ENCODE data around the gene OR4C6. TPM values are rescaled to one million over a fixed set of nuclear protein-coding genes. Genes with fewer than 3 reads are reported as not detected.

The OR4C6 gene
- total and polyA plus RNA-seq, 2 experiments from 2014 or later, result not detected

DNA sequence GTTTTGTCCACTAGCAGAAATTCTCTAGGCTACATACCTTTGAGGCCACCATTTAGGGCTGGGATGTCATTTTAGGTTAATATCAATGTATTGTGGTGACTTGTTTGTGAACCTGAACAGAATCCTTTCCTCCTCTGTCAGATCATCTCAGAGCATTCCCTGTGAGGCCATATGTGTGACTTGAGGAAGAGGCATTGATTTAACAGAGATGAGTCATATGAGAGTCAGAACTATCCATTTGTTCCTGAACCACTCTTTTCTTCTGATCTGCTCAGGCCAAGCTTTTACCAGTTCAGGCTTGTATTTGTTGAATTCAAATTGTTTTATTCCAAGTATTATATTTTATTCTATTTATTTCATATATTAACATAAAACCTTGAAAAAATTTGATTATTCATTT, 6.9 kb upstream of the OR4C6 start:
- Histone ChIP-seq H3K79me2 (ENCODE audit: insufficient read depth) (no peaks in the 10 kb centered on the region), H3K4me1 (ENCODE audit: insufficient read depth) (no peaks in the 10 kb centered on the region), H3K36me3 (ENCODE audit: low read depth) (no peaks in the 10 kb centered on the region), H3K9ac (no peak overlapping the region), H3K4me3 (no peak overlapping the region), H3K27ac (no peak overlapping the region), H3K9me2 (ENCODE audit: insufficient read depth) (no peaks in the 10 kb centered on the region), H2AFZ (no peak overlapping the region), H3K9me3 (ENCODE audit: low read depth) (no peaks in the 10 kb centered on the region), H3K4me2 (ENCODE audit: unreplicated experiment) (no peak overlapping the region), H3F3A (ENCODE audit: insufficient read depth) (no peaks in the 10 kb centered on the region), H3K27me3 (replicated peaks; ENCODE audit: insufficient read depth) (no peaks in the 10 kb centered on the region), H4K20me1 (ENCODE audit: insufficient read depth) (no peaks in the 10 kb centered on the region)
- in situ Hi-C loops (cut with MboI), result no loop called here
- TF ChIP-seq EZH2phosphoT487 (IDR thresholded peaks at IDR 0.05; ENCODE audit: insufficient read depth, low read depth) (no peak), EZH2 (IDR thresholded peaks at IDR 0.05; ENCODE audit: insufficient read depth, poor library complexity, severe bottlenecking) (no peak)
- DNase-seq, result no peak

DNA sequence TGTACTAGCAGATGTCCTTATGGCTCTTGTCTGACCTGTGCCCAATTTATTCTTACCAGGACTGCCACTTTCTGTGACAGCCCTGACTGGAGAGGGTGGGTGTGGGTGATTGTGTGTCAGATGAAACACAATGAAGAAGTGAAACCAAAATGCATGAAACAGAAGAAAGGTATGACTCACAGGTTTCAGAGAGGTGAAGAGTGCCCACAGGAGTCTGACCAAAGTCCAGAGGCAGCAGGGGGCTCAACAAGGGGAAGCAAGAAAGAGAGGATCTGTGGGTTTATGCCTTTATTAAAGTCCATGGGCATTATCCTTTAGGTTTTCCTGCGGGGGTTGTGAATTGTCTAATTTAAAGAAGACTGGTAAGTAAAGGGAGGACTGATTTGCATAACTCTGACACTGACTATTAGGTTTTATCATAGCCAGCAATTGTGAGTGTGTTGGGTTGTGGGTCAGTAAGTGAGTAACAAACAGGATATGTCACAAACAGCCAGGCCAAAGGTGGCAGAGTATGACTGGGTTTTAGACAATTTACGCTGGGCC, 3.9 kb upstream of the OR4C6 start:
- no peak overlapping the region for H2AFZ ChIP-seq
- 14 to 19% methylated on average over 2 of the region's 2 CpGs for WGBS, 2 experiments (ENCODE audit: low coverage in 1 of 2, low lambda C conversion rate in 2 of 2, missing lambda C conversion rate in 2 of 2)

DNA sequence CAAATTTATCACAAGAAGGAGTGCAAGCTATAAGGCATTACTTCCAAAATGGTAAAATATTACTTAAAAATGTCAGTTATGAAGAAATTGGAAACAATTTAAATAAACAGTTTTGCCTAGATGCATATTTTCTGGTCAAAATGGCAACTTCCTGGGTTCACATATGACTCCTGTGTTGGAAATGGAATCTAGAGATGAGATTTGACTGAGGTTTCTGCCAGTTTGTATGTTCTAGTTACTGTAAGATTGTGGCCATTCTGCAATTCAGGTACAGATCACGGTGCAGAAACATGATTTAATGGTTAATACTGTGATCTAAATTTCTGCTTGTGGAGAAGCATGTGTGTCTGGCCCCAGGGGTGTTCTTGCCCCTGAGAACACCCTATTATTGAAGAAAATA, 3.4 kb upstream of the OR4C6 start:
- in situ Hi-C loops (cut with MboI), result no loop called here
- DNase-seq, result no peak
- Histone ChIP-seq H2AFZ (no peak overlapping the region), H3K36me3 (ENCODE audit: low read depth) (no peaks in the 10 kb centered on the region), H3K4me2 (ENCODE audit: unreplicated experiment) (no peak overlapping the region), H3K4me1 (ENCODE audit: insufficient read depth) (no peaks in the 10 kb centered on the region), H3F3A (ENCODE audit: insufficient read depth) (no peaks in the 10 kb centered on the region), H3K9me2 (ENCODE audit: insufficient read depth) (no peaks in the 10 kb centered on the region), H3K27me3 (replicated peaks; ENCODE audit: insufficient read depth) (no peaks in the 10 kb centered on the region), H3K27ac (no peak overlapping the region), H3K9ac (no peak overlapping the region), H3K9me3 (ENCODE audit: low read depth) (no peaks in the 10 kb centered on the region), H3K79me2 (ENCODE audit: insufficient read depth) (no peaks in the 10 kb centered on the region), H4K20me1 (ENCODE audit: insufficient read depth) (no peaks in the 10 kb centered on the region), H3K4me3 (no peak overlapping the region)
- WGBS, 2 experiments (ENCODE audit: low coverage in 1 of 2, low lambda C conversion rate in 2 of 2, missing lambda C conversion rate in 2 of 2), result 0 to 3% methylated on average over 1 of the region's 1 CpG
- no peak for TF ChIP-seq EZH2phosphoT487 (IDR thresholded peaks at IDR 0.05; ENCODE audit: insufficient read depth, low read depth)
- no peak for TF ChIP-seq EZH2 (IDR thresholded peaks at IDR 0.05; ENCODE audit: insufficient read depth, poor library complexity, severe bottlenecking)

More for the DNA sequence above, 3.9 kb upstream of the OR4C6 start:
- in situ Hi-C loops (cut with MboI), result no loop called here
- TF ChIP-seq EZH2 (IDR thresholded peaks at IDR 0.05; ENCODE audit: insufficient read depth, poor library complexity, severe bottlenecking), result no peak
- Histone ChIP-seq H3K9me2 (ENCODE audit: insufficient read depth) (no peaks in the 10 kb centered on the region), H3F3A (ENCODE audit: insufficient read depth) (no peaks in the 10 kb centered on the region), H3K79me2 (ENCODE audit: insufficient read depth) (no peaks in the 10 kb centered on the region), H3K4me2 (ENCODE audit: unreplicated experiment) (no peak overlapping the region), H3K36me3 (ENCODE audit: low read depth) (no peaks in the 10 kb centered on the region), H3K4me3 (no peak overlapping the region), H3K27me3 (replicated peaks; ENCODE audit: insufficient read depth) (no peaks in the 10 kb centered on the region), H4K20me1 (ENCODE audit: insufficient read depth) (no peaks in the 10 kb centered on the region), H3K4me1 (ENCODE audit: insufficient read depth) (no peaks in the 10 kb centered on the region), H3K9me3 (ENCODE audit: low read depth) (no peaks in the 10 kb centered on the region), H3K27ac (no peak overlapping the region), H3K9ac (no peak overlapping the region)
- DNase-seq, result no peak

DNA sequence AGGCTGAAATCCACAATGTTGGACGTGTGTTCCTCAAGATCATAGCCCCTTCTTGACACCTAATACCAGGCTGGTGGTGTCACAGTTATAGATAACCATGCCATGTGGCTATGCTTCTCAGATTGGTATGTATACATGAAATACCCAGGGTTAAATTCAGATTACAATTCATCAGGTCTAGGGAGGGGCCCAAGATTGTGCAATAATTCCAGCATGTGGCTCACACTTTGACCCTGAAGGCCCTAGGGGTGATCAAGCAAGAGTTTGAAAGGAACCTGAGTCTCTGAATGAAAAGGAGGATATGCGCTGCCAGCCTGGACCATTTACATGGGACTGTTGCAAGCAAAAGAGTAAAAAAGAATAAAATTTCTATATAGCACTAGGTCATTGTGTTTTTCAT, 7.4 kb downstream of the OR4C6 start:
- WGBS, 2 experiments (ENCODE audit: low coverage in 1 of 2, low lambda C conversion rate in 2 of 2, missing lambda C conversion rate in 2 of 2), result 34 to 39% methylated on average over 2 of the region's 2 CpGs
- Histone ChIP-seq H3K4me2 (ENCODE audit: unreplicated experiment) (no peak overlapping the region), H4K20me1 (ENCODE audit: insufficient read depth) (no peaks in the 10 kb centered on the region), H3K27ac (no peak overlapping the region), H3K9me3 (ENCODE audit: low read depth) (no peaks in the 10 kb centered on the region), H3K9ac (no peak overlapping the region), H3K9me2 (ENCODE audit: insufficient read depth) (no peaks in the 10 kb centered on the region), H2AFZ (no peak overlapping the region), H3K79me2 (ENCODE audit: insufficient read depth) (no peaks in the 10 kb centered on the region), H3K27me3 (replicated peaks; ENCODE audit: insufficient read depth) (no peaks in the 10 kb centered on the region), H3F3A (ENCODE audit: insufficient read depth) (no peaks in the 10 kb centered on the region), H3K36me3 (ENCODE audit: low read depth) (no peaks in the 10 kb centered on the region), H3K4me1 (ENCODE audit: insufficient read depth) (no peaks in the 10 kb centered on the region), H3K4me3 (no peak overlapping the region)
- in situ Hi-C loops (cut with MboI), result no loop called here
- DNase-seq, result no peak
- TF ChIP-seq EZH2phosphoT487 (IDR thresholded peaks at IDR 0.05; ENCODE audit: insufficient read depth, low read depth) (no peak), EZH2 (IDR thresholded peaks at IDR 0.05; ENCODE audit: insufficient read depth, poor library complexity, severe bottlenecking) (no peak)

DNA sequence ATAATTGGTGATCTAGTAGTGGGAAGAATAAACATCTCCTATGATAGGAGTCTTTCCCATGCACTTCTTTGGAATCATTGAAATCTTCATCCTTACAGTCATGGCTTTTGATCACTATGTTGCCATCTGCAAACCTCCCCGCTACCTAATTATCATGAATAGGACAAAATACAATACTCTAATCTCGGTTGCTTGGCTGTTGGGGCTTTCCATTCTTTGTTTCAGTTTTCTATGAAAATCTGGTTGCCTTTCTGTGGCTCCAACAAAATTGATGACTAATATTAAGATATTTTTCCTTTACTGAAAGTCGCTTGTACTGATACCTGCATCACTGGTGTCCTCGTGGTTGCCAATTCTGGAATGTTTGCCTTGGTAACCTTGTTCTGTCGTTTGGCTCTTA, 11.9 kb downstream of the OR4C6 start:
- no peaks in the 10 kb centered on the region for H3K27me3 ChIP-seq (replicated peaks; ENCODE audit: insufficient read depth)
- no peak overlapping the region for H3K9ac ChIP-seq
- no peaks in the 10 kb centered on the region for H3K79me2 ChIP-seq (ENCODE audit: insufficient read depth)
- H3K9me3 ChIP-seq (ENCODE audit: low read depth), result no peaks in the 10 kb centered on the region
- no peaks in the 10 kb centered on the region for H3K9me2 ChIP-seq (ENCODE audit: insufficient read depth)
- no peak overlapping the region for H2AFZ ChIP-seq
- 14 to 19% methylated on average over 5 of the region's 5 CpGs for WGBS, 2 experiments (ENCODE audit: low coverage in 1 of 2, low lambda C conversion rate in 2 of 2, missing lambda C conversion rate in 2 of 2)
- H3F3A ChIP-seq (ENCODE audit: insufficient read depth), result no peaks in the 10 kb centered on the region
- DNase-seq, result no peak
- no peak overlapping the region for H3K4me2 ChIP-seq (ENCODE audit: unreplicated experiment)
- no peak overlapping the region for H3K27ac ChIP-seq
- in situ Hi-C loops (cut with MboI), result no loop called here
- no peak for TF ChIP-seq EZH2phosphoT487 (IDR thresholded peaks at IDR 0.05; ENCODE audit: insufficient read depth, low read depth)
- no peak for TF ChIP-seq EZH2 (IDR thresholded peaks at IDR 0.05; ENCODE audit: insufficient read depth, poor library complexity, severe bottlenecking)
- H3K36me3 ChIP-seq (ENCODE audit: low read depth), result no peaks in the 10 kb centered on the region
- no peaks in the 10 kb centered on the region for H4K20me1 ChIP-seq (ENCODE audit: insufficient read depth)
- H3K4me3 ChIP-seq, result no peak overlapping the region
- H3K4me1 ChIP-seq (ENCODE audit: insufficient read depth), result no peaks in the 10 kb centered on the region

Data from GM23248 (cell line).